Liver (tissue), 9 donors: ENCODE data around the gene ORM2. TPM values are rescaled to one million over a fixed set of nuclear protein-coding genes. Genes with fewer than 3 reads are reported as not detected.

ENCODE experiments used
- DNase-seq: peaks from one replicate; pipeline ENCODE4 v3.0.0-alpha.2; 2017; ENCODE audit warnings: low spot score
- H3K27ac ChIP-seq, 2 donors: one replicate each; pipeline ENCODE4 v1.7.0; 2013; ENCODE audit warnings: inconsistent platforms in 2 of 2, low read length in 2 of 2, control low read depth in 1 of 2, low read depth in 1 of 2, mild to moderate bottlenecking in 1 of 2
- H3K27me3 ChIP-seq, 4 donors: one replicate each; pipeline versions ENCODE4 v1.6.1 to v1.7.0; 2013; ENCODE audit warnings: low read length in 3 of 4, inconsistent platforms in 1 of 4, mild to moderate bottlenecking in 1 of 4, moderate library complexity in 1 of 4; ENCODE audit not compliant: control insufficient read depth in 4 of 4, insufficient read depth in 4 of 4
- H3K36me3 ChIP-seq, 4 donors: one replicate each; pipeline versions ENCODE4 v1.6.1 to v1.7.0; 2013; ENCODE audit warnings: low read length in 3 of 4, mild to moderate bottlenecking in 3 of 4, low read depth in 1 of 4, moderate library complexity in 1 of 4; ENCODE audit not compliant: control insufficient read depth in 4 of 4, insufficient read depth in 3 of 4
- H3K4me1 ChIP-seq, 4 donors: one replicate each; pipeline versions ENCODE4 v1.6.1 to v1.7.0; 2013; ENCODE audit warnings: low read length in 3 of 4, mild to moderate bottlenecking in 3 of 4, moderate library complexity in 1 of 4; ENCODE audit not compliant: control insufficient read depth in 4 of 4, insufficient read depth in 4 of 4
- H3K4me3 ChIP-seq, 3 donors: one replicate each; pipeline versions ENCODE4 v1.6.1 to v1.7.0; 2013; ENCODE audit warnings: low read length in 3 of 3, control low read depth in 1 of 3, low read depth in 1 of 3, mild to moderate bottlenecking in 1 of 3
- H3K9ac ChIP-seq, 2 donors: one replicate each; pipeline ENCODE4 v1.7.0; 2013; ENCODE audit warnings: low read length in 2 of 2, mild to moderate bottlenecking in 2 of 2, moderate library complexity in 2 of 2, control low read depth in 1 of 2, low read depth in 1 of 2
- H3K9me3 ChIP-seq, 4 donors: one replicate each; pipeline versions ENCODE4 v1.6.1 to v1.7.0; 2013; ENCODE audit warnings: low read length in 3 of 4; ENCODE audit not compliant: control insufficient read depth in 4 of 4
- ATF3 ChIP-seq: IDR thresholded peaks from 2 replicates; pipeline ENCODE4 v1.6.1; 2016; ENCODE audit warnings: antibody characterized with exemption
- CTCF ChIP-seq: fragments of 150-350 bp; IDR thresholded peaks from 2 replicates; pipeline ENCODE4 v1.5.1; 2017; ENCODE audit warnings: improper control_type of control experiment, low read depth, low read length; ENCODE audit not compliant: missing input control
- EGR1 ChIP-seq, 2 donors: IDR thresholded peaks; 2 replicates each; pipeline ENCODE4 v1.6.1; 2016 to 2018; ENCODE audit warnings: antibody characterized with exemption in 2 of 2, low read depth in 2 of 2
- FOXA1 ChIP-seq: IDR thresholded peaks from 2 replicates; pipeline ENCODE4 v1.6.1; 2016; ENCODE audit warnings: antibody characterized with exemption
- FOXA2 ChIP-seq: IDR thresholded peaks from 2 replicates; pipeline ENCODE4 v1.6.1; 2016; ENCODE audit warnings: antibody characterized with exemption
- GABPA ChIP-seq, 2 donors: IDR thresholded peaks in 1 of 2; conservative IDR thresholded peaks in 1 of 2; 2 replicates each; pipeline ENCODE4 v1.6.1; 2016; ENCODE audit warnings: antibody characterized with exemption in 2 of 2, mild to moderate bottlenecking in 1 of 2, moderate library complexity in 1 of 2
- HNF4A ChIP-seq, 2 donors: conservative IDR thresholded peaks; 2 replicates each; pipeline ENCODE4 v1.6.1; 2016; ENCODE audit warnings: antibody characterized with exemption in 2 of 2, mild to moderate bottlenecking in 2 of 2
- HNF4G ChIP-seq: IDR thresholded peaks from 2 replicates; pipeline ENCODE4 v1.6.1; 2016; ENCODE audit warnings: antibody characterized with exemption
- JUND ChIP-seq, 2 donors: IDR thresholded peaks; 2 replicates each; pipeline ENCODE4 v1.6.1; 2016; ENCODE audit warnings: antibody characterized with exemption in 2 of 2
- MAX ChIP-seq: IDR thresholded peaks from 2 replicates; pipeline ENCODE4 v1.6.1; 2016; ENCODE audit warnings: antibody characterized with exemption
- NR2F2 ChIP-seq: IDR thresholded peaks from 2 replicates; pipeline ENCODE4 v1.6.1; 2016; ENCODE audit warnings: antibody characterized with exemption
- RAD21 ChIP-seq, 2 donors: IDR thresholded peaks; 2 replicates each; pipeline ENCODE4 v1.6.1; 2016; ENCODE audit warnings: antibody characterized with exemption in 2 of 2, mild to moderate bottlenecking in 2 of 2
- REST ChIP-seq: IDR thresholded peaks from 2 replicates; pipeline ENCODE4 v1.6.1; 2016; ENCODE audit warnings: antibody characterized with exemption, mild to moderate bottlenecking
- RXRA ChIP-seq, 2 donors: IDR thresholded peaks; 2 replicates each; pipeline ENCODE4 v1.6.1; 2017 to 2018; ENCODE audit warnings: antibody characterized with exemption in 2 of 2, mild to moderate bottlenecking in 1 of 2
- SP1 ChIP-seq: IDR thresholded peaks from 2 replicates; pipeline ENCODE4 v1.6.1; 2018; ENCODE audit warnings: antibody characterized with exemption, mild to moderate bottlenecking
- TAF1 ChIP-seq: conservative IDR thresholded peaks from 2 replicates; pipeline ENCODE4 v1.6.1; 2016; ENCODE audit warnings: antibody characterized with exemption, mild to moderate bottlenecking
- YY1 ChIP-seq: IDR thresholded peaks from 2 replicates; pipeline ENCODE4 v1.6.1; 2016; ENCODE audit warnings: antibody characterized with exemption, mild to moderate bottlenecking
- ZBTB33 ChIP-seq: IDR thresholded peaks from 2 replicates; pipeline ENCODE4 v1.6.1; 2016; ENCODE audit warnings: antibody characterized with exemption
- WGBS: extraction: QIAGEN DNeasy Blood & Tissue Kit; methylation state at CpG from one replicate; pipeline ENCODE4 v1.1.7; 2013; 5-methylcytosine and 5-hydroxymethylcytosine counted together
- polyA plus RNA-seq, 2 donors: library from polyadenylated mRNA; stranded (reverse) in 1 of 2; unstranded in 1 of 2; fragments of 200-250 nt in 1 of 2; fragments of >200 nt in 1 of 2; fragmentation: Nextera tagmentation in 1 of 2; extraction: Ambion mirVana in 1 of 2; gene quantifications; one replicate each; pipeline versions ENCODE4 v1.2.1 to v1.2.3, GENCODE V29; 2013 to 2015
- total RNA-seq, 2 donors: library from RNA; depleted of rRNA; stranded (reverse); fragments of >200 nt; gene quantifications; one replicate each; pipeline ENCODE4 v1.2.3, GENCODE V29; 2014
- donor health status: healthy.
- donor health status: healthy.
- donor health status: healthy.
- donor health status: healthy.
- donor health status: healthy.

The ORM2 gene
- total and polyA plus RNA-seq, 4 donors = 276 to 7,373 (median 5,310) TPM

GRCh38 chr9:114356792-114357191 is 27.1 kb downstream of the ORM2 start:
- Histone ChIP-seq H3K36me3 (peaks cover 15 to 65% (median 46%) of the 10 kb centered on the region in 4 donors), H3K4me1 (no peaks in the 10 kb centered on the region), H3K4me3 (no peak overlapping the region), H3K9me3 (no peaks in the 10 kb centered on the region), H3K9ac (no peak overlapping the region), H3K27me3 (no peaks in the 10 kb centered on the region), H3K27ac (no peak overlapping the region)
- WGBS = 92% methylated on average over 6 of the region's 6 CpGs
- no peak for TF ChIP-seq GABPA (IDR thresholded peaks at IDR 0.05 in 1 of 2, conservative IDR thresholded peaks at IDR 0.05 in 1 of 2)
- no peak for TF ChIP-seq SP1
- TF ChIP-seq MAX = no peak
- TF ChIP-seq ATF3 = no peak
- TF ChIP-seq FOXA1 = no peak
- no peak for TF ChIP-seq NR2F2
- TF ChIP-seq JUND (IDR thresholded peaks at IDR 0.05) = no peak
- TF ChIP-seq REST = no peak
- TF ChIP-seq RXRA (IDR thresholded peaks at IDR 0.05) = no peak
- no peak for DNase-seq

GRCh38 chr9:114357360-114357759 is 27.7 kb downstream of the ORM2 start:
- TF ChIP-seq NR2F2 (no peak), HNF4G (no peak), YY1 (no peak), MAX (no peak), EGR1 (IDR thresholded peaks at IDR 0.05; ENCODE audit: low read depth in 2 of 2) (no peak), ATF3 (no peak), HNF4A (conservative IDR thresholded peaks at IDR 0.05) (no peak), CTCF (no peak), JUND (IDR thresholded peaks at IDR 0.05) (no peak), RAD21 (IDR thresholded peaks at IDR 0.05) (no peak), ZBTB33 (no peak), RXRA (IDR thresholded peaks at IDR 0.05) (no peak), TAF1 (no peak), FOXA2 (no peak), GABPA (IDR thresholded peaks at IDR 0.05 in 1 of 2, conservative IDR thresholded peaks at IDR 0.05 in 1 of 2) (no peak), FOXA1 (no peak), REST (no peak)

More at GRCh38 chr9:114357360-114357759, 27.7 kb downstream of the ORM2 start:
- no peak for DNase-seq
- Histone ChIP-seq H3K9ac (no peak overlapping the region), H3K27me3 (no peaks in the 10 kb centered on the region), H3K4me1 (no peaks in the 10 kb centered on the region), H3K27ac (no peak overlapping the region), H3K4me3 (no peak overlapping the region), H3K36me3 (peaks cover 15 to 69% (median 49%) of the 10 kb centered on the region in 4 donors), H3K9me3 (no peaks in the 10 kb centered on the region)
- WGBS = 93% methylated on average over 6 of the region's 6 CpGs
